Gastroesophageal sphincter (tissue), 3 donors: ENCODE measurements around the gene EHHADH.

ENCODE experiments used
- CTCF ChIP-seq, 4 experiments: fragments of 200-600 bp in 2 of 4; fragments of 450-650 bp in 2 of 4; sonication (generic) in 1 of 4; IDR thresholded peaks; one replicate each; pipeline ENCODE4 v1.5.1; 2017 to 2019; ENCODE audit warnings: antibody characterized with exemption in 4 of 4, mild to moderate bottlenecking in 2 of 4, moderate library complexity in 2 of 4
- EP300 ChIP-seq: sonication (generic); formaldehyde crosslinking; IDR thresholded peaks from one replicate; pipeline ENCODE4 v1.6.1; 2017; ENCODE audit warnings: antibody characterized with exemption, mild to moderate bottlenecking
- POLR2A ChIP-seq, 2 donors: fragments of 450-650 bp; IDR thresholded peaks; one replicate each; pipeline ENCODE4 v1.6.1; 2017; ENCODE audit warnings: antibody characterized with exemption in 2 of 2, mild to moderate bottlenecking in 2 of 2, moderate library complexity in 1 of 2

GRCh38 chr3:185152410-185153170 lies 101.3 kb downstream of the EHHADH start, which contains the start of gene C3orf70:
- TF ChIP-seq POLR2A (IDR thresholded peaks at IDR 0.05), result peak; percentile 41 to 57
- no peak for TF ChIP-seq EP300
- TF ChIP-seq CTCF (IDR thresholded peaks at IDR 0.05), result peak in 1 of 4 experiments; percentile 12
